Activated CD4-positive, alpha-beta memory T cell treated with anti-CD3 and anti-CD28 coated beads, Interleukin-2, amount 10 ng/mL, durations not matched to agents 7 days and 5 days (primary cell): ENCODE measurements around the gene TSPAN8. TPM values are rescaled to one million over a fixed set of nuclear protein-coding genes. Genes with fewer than 3 reads are reported as not detected.
"Not testable (repeated sequence)": the region's sequence is repeated elsewhere in the genome, so short reads cannot be mapped to it uniquely, and the experiment has no call there.

Experiments
- CTCF ChIA-PET: fragments of 350-600 bp; sonication (Branson Sonifier 250); formaldehyde crosslinking; loops from one replicate; lab custom pipeline; 2021; ENCODE audit warnings: antibody characterized with exemption, inconsistent platforms; lab: Charles Lee
- POLR2A ChIA-PET: fragments of 350-600 bp; sonication (Branson Sonifier 250); formaldehyde crosslinking; loops from one replicate; lab custom pipeline; 2021; ENCODE audit warnings: antibody characterized with exemption; lab: Charles Lee
- DNase-seq: peaks from one replicate; pipeline ENCODE4 v3.0.0-alpha.2; 2020
- H3K27ac Mint-ChIP-seq: one replicate; pipeline ENCODE4 v1.8.0; 2021; ENCODE audit warnings: mild to moderate bottlenecking, mixed read lengths
- H3K27me3 Mint-ChIP-seq: one replicate; pipeline ENCODE4 v1.8.0; 2021; ENCODE audit warnings: mixed read lengths
- H3K36me3 Mint-ChIP-seq: one replicate; pipeline ENCODE4 v1.8.0; 2021; ENCODE audit warnings: low read depth, mixed read lengths
- H3K4me1 Mint-ChIP-seq: one replicate; pipeline ENCODE4 v1.8.0; 2021; ENCODE audit warnings: mixed read lengths
- H3K4me3 Mint-ChIP-seq: one replicate; pipeline ENCODE4 v1.8.0; 2021; ENCODE audit warnings: mild to moderate bottlenecking, mixed read lengths
- H3K9me3 Mint-ChIP-seq: one replicate; pipeline ENCODE4 v1.8.0; 2021; ENCODE audit warnings: mixed read lengths
- total RNA-seq, 2 experiments: library from RNA; stranded (reverse); gene quantifications; one replicate each; pipeline ENCODE4 v1.2.3, GENCODE V29; 2021

Gene TSPAN8
- total RNA-seq, 2 experiments from 2014 or later = not detected

DNA sequence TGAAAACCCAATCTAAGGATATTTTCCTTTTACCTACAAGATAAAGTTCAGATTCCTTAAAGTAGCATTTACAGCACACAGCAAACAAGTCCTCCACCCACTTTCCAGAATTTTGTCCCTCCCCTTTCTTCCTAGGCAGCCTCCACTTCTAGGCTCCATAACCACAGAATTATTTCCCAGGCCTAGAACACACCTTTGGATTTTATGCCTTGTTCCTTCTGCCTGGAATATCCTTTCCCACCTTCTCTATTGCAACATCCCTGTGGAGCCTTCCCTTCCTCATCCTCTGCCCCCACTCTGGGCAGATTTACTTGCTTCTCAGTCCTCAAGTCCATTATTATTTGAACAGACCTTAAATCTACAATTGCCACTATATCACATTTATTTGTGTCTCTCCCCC, 2.1 kb upstream of the TSPAN8 start:
- no peaks in the 10 kb centered on the region for H3K27me3 Mint-ChIP-seq
- peaks cover 2% of the 10 kb centered on the region for H3K9me3 Mint-ChIP-seq
- CTCF ChIA-PET = no interaction called here
- H3K4me1 Mint-ChIP-seq = no peaks in the 10 kb centered on the region
- H3K36me3 Mint-ChIP-seq = no peaks in the 10 kb centered on the region
- POLR2A ChIA-PET = no interaction called here
- H3K4me3 Mint-ChIP-seq = no peak overlapping the region
- H3K27ac Mint-ChIP-seq = no peak overlapping the region
- no peak for DNase-seq

DNA sequence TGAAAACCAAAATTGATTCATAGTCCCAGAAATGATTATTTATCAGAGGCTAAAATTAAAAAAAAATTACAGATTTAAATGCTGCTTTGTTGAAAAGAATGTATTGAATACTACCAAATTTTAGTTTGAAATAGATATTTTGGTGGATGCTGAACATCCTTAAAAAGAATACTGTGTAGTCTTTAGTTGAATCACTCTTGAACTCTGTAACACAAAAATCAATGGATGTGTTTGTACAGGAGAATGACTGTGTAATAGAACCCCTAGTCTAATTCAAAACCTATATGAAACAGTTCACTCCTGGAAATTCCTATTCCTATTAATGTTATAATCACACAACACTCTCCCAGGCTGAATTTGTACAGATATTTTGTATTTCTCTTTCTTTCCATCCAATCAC, 1.5 kb upstream of the TSPAN8 start:
- H3K9me3 Mint-ChIP-seq = peaks cover 2% of the 10 kb centered on the region
- H3K4me3 Mint-ChIP-seq = no peak overlapping the region
- CTCF ChIA-PET = no interaction called here
- H3K27me3 Mint-ChIP-seq = no peaks in the 10 kb centered on the region
- H3K4me1 Mint-ChIP-seq = no peaks in the 10 kb centered on the region
- H3K27ac Mint-ChIP-seq = no peak overlapping the region
- POLR2A ChIA-PET = no interaction called here
- no peaks in the 10 kb centered on the region for H3K36me3 Mint-ChIP-seq
- no peak for DNase-seq

DNA sequence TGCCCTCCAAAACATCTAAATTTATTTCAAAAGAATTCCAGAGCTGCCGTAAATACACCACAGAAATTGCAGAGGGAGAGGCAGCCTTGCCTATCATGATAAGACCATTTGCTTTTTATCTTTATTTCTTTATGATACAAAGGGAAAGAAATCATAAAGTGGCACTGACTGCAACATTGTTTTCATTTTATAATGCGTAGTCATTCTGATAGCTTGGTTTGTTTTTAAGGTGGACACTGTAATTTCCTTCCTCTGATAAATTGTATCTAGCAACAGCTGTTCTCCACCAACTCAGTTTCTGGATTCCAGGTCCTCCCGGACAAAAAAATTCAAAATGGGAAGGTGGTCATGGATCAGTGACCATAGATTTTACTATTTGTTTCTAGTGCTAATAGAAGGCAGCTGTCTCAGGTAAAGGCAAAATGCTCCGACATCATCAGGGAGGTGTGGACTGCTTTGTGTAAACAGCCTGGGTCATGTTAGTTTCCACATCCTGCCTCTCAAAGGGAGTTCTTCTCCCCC, 623 bp upstream of the TSPAN8 start:
- DNase-seq = no peak
- Mint-ChIP-seq H3K4me1 (no peaks in the 10 kb centered on the region), H3K27me3 (no peaks in the 10 kb centered on the region), H3K36me3 (no peaks in the 10 kb centered on the region), H3K4me3 (no peak overlapping the region), H3K9me3 (peaks cover under 1% of the 10 kb centered on the region), H3K27ac (no peak overlapping the region)
- POLR2A ChIA-PET = no interaction called here
- CTCF ChIA-PET = no interaction called here

DNA sequence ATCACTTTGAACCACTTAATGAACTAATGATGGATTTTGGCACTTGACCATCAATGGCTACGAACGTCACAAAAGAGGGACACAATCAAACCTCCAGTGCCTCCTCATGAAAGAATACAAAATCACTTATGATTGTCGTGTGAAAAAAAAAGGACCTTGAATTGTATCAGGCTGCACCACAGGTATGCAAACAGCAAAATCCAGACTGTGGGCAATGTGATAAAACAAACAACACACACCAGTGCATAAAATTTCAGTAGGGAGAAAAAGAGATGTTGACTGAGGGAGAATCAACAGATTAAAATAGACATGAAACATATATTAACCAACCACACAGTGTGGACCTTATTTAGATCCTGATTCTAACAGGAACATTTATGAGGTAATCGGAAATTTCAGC, 2.6 kb downstream of the TSPAN8 start:
- no peak overlapping the region for H3K4me3 Mint-ChIP-seq
- H3K36me3 Mint-ChIP-seq = no peaks in the 10 kb centered on the region
- no peaks in the 10 kb centered on the region for H3K4me1 Mint-ChIP-seq
- DNase-seq = no peak
- no peaks in the 10 kb centered on the region for H3K27me3 Mint-ChIP-seq
- POLR2A ChIA-PET = no interaction called here
- no peaks in the 10 kb centered on the region for H3K9me3 Mint-ChIP-seq
- CTCF ChIA-PET = no interaction called here
- no peak overlapping the region for H3K27ac Mint-ChIP-seq

DNA sequence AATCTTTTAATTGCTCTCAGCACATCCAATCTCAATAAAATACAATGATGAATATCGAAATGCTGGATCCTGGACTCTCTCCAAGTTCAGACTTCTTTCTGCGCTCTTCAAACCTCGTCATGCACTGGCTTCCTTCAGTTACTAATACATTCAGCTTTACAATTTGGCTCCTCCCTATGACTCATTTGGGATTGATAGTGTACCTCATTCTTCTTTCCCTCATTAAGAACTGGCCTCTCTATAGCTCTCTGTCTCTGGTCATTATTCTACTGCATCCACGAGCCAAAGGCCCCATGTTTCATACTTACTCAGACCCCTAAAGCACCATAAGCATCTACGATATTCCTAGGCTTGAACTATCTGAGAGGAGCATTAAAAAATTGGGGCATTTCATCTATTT, 4.9 kb downstream of the TSPAN8 start:
- H3K4me1 Mint-ChIP-seq = no peaks in the 10 kb centered on the region
- H3K9me3 Mint-ChIP-seq = no peaks in the 10 kb centered on the region
- H3K36me3 Mint-ChIP-seq = no peaks in the 10 kb centered on the region
- no peak for DNase-seq
- no peak overlapping the region for H3K4me3 Mint-ChIP-seq
- POLR2A ChIA-PET = no interaction called here
- H3K27me3 Mint-ChIP-seq = no peaks in the 10 kb centered on the region
- CTCF ChIA-PET = no interaction called here
- no peak overlapping the region for H3K27ac Mint-ChIP-seq

DNA sequence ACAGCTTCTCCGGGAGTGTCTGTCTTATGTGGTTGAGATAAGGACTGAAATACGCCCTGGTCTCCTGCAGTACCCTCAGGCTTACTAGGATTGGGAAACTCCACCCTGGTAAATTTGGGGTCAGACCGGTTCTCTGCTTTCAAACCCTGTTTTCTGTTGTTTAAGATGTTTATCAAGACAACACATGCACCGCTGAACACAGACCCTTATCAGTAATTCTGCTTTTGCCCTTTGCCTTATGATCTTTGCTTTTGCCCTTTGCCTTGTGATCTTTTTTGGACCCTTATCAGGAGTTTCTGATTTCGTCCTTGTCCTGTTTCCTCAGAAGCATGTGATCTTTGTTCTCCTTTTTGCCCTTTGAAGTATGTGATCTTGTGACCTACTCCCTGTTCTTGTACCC, 7.8 kb downstream of the TSPAN8 start:
- H3K4me3 Mint-ChIP-seq, H3K36me3 Mint-ChIP-seq, H3K27me3 Mint-ChIP-seq, H3K27ac Mint-ChIP-seq, H3K9me3 Mint-ChIP-seq, CTCF ChIA-PET, POLR2A ChIA-PET, H3K4me1 Mint-ChIP-seq, DNase-seq: not testable (repeated sequence)

DNA sequence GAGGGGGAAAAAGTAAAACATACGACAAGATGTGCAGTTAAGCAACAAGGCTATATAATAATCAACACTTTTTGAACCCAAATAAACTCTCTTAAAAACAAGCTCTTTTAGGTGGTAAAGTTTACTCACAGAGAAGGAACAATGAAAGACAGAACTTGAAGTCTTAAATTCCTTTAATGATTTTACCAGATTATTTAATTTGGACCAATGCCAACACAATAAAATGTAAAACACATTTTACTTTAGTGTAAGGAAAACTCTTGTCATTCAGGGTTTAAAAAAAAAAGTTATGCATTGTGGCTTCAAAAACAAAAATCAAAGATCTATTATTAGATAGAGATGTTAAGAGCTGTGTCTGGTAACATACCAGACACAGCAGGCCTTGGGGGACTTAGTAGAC, 13.1 kb downstream of the TSPAN8 start:
- CTCF ChIA-PET = no interaction called here
- POLR2A ChIA-PET = no interaction called here
- Mint-ChIP-seq H3K27me3 (no peaks in the 10 kb centered on the region), H3K4me1 (no peaks in the 10 kb centered on the region), H3K27ac (no peak overlapping the region), H3K36me3 (no peaks in the 10 kb centered on the region), H3K9me3 (no peaks in the 10 kb centered on the region), H3K4me3 (no peak overlapping the region)
- DNase-seq = no peak

DNA sequence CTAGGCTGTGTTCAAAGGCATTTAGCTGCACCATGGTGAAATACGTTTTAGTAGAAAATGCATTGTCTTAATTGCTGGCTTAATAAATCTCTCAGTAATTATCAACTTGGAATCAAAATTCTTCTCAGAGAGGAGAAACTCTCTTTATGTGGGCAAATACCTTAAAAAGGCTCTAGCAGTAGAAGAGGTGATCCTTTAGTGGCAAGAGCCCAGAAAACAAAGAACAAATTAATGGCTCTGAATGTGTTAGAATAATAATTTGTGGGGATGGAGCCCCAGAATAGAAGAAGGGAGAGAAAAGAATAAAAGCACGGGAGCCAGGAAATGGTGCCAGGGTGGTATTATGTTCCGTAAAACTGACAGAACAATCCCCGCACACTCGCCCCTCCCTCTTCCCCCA, 14.8 kb downstream of the TSPAN8 start:
- Mint-ChIP-seq H3K27ac (no peak overlapping the region), H3K27me3 (no peaks in the 10 kb centered on the region), H3K36me3 (no peaks in the 10 kb centered on the region), H3K4me3 (no peak overlapping the region), H3K9me3 (no peaks in the 10 kb centered on the region), H3K4me1 (no peaks in the 10 kb centered on the region)
- POLR2A ChIA-PET = no interaction called here
- DNase-seq = no peak
- CTCF ChIA-PET = no interaction called here

DNA sequence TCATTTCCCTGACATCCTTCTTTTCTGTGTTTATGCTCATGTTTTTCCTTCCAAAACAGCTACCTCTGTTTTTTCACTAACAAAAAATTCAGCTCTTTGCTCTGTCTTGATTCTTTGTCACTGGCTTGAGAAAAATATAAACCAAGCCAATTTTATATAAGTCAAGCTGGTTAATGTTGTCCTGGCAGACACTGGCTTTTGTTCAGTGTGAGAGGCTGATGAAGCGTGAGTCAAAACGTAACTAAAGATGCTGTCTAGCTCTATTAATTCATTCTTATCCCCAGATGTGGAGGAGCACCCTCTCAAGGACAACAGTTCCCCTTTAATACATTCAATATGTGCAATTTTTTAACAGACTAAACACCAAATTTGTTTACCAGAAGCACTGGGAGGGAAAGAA, 15.8 kb downstream of the TSPAN8 start:
- POLR2A ChIA-PET = no interaction called here
- CTCF ChIA-PET = no interaction called here
- H3K9me3 Mint-ChIP-seq = no peaks in the 10 kb centered on the region

DNA sequence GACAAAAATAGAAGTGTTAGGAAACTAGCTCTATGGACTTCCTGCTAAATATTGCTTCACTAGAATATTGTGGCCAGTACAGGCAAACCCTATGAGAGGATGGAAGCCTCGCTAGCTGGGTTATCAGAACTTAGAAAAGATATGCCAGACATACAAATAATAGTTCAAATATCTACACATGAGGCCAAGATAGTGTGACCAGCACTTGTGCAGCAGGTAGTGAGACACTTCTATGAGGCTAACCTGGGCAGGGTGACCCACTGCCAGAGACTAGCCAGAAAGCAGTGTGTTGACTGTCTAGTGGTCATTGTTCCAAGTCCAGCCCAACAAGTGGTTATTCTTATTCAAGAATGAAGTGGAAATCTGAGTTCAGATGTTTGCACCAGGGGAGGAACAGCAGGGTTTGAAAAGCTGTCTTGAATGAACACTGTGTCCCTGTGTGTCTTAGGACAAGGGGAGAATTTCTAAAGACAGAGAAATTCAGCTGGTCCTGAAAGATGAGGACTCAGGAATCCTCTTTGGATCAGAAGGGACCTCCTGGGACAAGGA, 16.3 kb downstream of the TSPAN8 start:
- no peaks in the 10 kb centered on the region for H3K9me3 Mint-ChIP-seq

More for the DNA sequence above, 15.8 kb downstream of the TSPAN8 start:
- Mint-ChIP-seq H3K4me3 (no peak overlapping the region), H3K36me3 (no peaks in the 10 kb centered on the region), H3K27me3 (no peaks in the 10 kb centered on the region), H3K27ac (no peak overlapping the region), H3K4me1 (no peaks in the 10 kb centered on the region)
- DNase-seq = no peak

DNA sequence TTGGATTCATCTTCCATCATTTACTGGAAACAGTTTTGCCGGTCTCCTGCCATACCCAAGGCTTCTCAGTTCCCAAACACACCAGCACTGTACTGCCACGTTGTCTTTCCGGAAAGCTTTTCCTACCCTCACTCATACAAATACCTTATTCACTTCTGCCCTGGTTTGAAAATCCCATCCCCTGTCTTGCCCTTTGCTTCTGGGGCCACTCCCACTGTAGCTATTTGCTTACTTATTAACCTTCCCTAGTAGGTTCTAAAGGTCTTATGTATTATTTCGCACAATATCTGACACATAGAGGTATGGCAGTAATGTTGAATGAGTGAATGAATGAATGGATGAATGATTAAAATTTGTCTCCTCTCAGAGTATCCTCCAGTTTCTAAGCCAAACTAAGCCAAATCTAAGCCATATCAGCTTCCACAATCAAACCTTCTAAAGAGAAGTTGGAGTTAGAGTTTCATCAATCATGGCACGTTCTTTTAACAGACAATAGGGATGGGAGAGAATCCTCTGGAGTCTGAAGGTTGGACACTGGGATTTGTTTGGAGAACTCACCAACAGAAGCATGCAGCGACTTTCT, 18.6 kb downstream of the TSPAN8 start:
- no peaks in the 10 kb centered on the region for H3K27me3 Mint-ChIP-seq
- POLR2A ChIA-PET = no interaction called here
- DNase-seq = no peak
- no peaks in the 10 kb centered on the region for H3K36me3 Mint-ChIP-seq
- no peak overlapping the region for H3K27ac Mint-ChIP-seq
- CTCF ChIA-PET = no interaction called here
- no peaks in the 10 kb centered on the region for H3K9me3 Mint-ChIP-seq
- no peaks in the 10 kb centered on the region for H3K4me1 Mint-ChIP-seq
- no peak overlapping the region for H3K4me3 Mint-ChIP-seq

More for the DNA sequence above, 16.3 kb downstream of the TSPAN8 start:
- Mint-ChIP-seq H3K27me3 (no peaks in the 10 kb centered on the region), H3K4me3 (no peak overlapping the region), H3K27ac (no peak overlapping the region), H3K36me3 (no peaks in the 10 kb centered on the region), H3K4me1 (no peaks in the 10 kb centered on the region)
- CTCF ChIA-PET = no interaction called here
- POLR2A ChIA-PET = no interaction called here
- no peak for DNase-seq

DNA sequence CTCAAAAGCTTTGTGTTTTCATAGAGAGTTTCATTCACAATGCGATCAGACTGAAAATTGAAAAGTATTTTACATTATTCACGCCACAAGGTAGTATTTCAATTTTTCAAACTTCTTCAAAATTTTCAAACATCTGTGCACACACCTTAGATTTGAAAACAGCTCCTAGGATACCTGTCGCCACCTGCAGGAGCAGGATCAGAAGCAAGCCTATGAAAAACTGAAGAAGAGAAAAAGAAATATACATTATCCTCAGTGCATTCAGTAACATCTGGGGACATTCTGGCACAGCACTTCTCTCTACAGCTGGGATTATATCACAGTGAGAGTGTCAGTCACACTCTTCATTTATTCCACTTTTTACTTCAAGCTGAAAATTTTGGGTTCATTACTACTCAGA, 19.8 kb downstream of the TSPAN8 start:
- H3K9me3 Mint-ChIP-seq = no peaks in the 10 kb centered on the region
- no peak overlapping the region for H3K27ac Mint-ChIP-seq
- H3K4me1 Mint-ChIP-seq = no peaks in the 10 kb centered on the region
- CTCF ChIA-PET = no interaction called here
- no peak for DNase-seq
- no peak overlapping the region for H3K4me3 Mint-ChIP-seq
- no peaks in the 10 kb centered on the region for H3K36me3 Mint-ChIP-seq
- H3K27me3 Mint-ChIP-seq = no peaks in the 10 kb centered on the region
- POLR2A ChIA-PET = no interaction called here

DNA sequence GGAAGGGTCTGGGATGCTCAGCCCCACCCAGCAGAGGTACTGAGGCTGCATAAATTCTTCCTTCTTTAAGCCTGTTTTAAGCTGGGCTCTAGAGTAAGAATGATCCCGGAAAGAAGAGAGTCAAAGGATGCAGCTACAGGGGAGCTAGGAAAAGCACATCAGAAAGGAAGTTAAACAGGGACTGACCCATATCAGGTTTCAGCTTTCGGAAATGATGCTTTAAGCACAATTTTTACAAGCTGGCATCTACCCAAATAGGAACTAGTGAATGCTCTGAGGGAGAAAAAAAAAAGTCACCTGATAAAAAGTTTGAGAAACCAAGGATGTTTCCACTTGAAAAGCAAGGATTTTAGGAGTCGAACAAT, 22.0 kb downstream of the TSPAN8 start:
- no peaks in the 10 kb centered on the region for H3K36me3 Mint-ChIP-seq
- H3K27ac Mint-ChIP-seq = no peak overlapping the region
- H3K4me1 Mint-ChIP-seq = no peaks in the 10 kb centered on the region
- ChIA-PET POLR2A (no interaction called here), CTCF (no interaction called here)
- H3K27me3 Mint-ChIP-seq = no peaks in the 10 kb centered on the region
- no peak for DNase-seq
- H3K4me3 Mint-ChIP-seq = no peak overlapping the region
- H3K9me3 Mint-ChIP-seq = no peaks in the 10 kb centered on the region

DNA sequence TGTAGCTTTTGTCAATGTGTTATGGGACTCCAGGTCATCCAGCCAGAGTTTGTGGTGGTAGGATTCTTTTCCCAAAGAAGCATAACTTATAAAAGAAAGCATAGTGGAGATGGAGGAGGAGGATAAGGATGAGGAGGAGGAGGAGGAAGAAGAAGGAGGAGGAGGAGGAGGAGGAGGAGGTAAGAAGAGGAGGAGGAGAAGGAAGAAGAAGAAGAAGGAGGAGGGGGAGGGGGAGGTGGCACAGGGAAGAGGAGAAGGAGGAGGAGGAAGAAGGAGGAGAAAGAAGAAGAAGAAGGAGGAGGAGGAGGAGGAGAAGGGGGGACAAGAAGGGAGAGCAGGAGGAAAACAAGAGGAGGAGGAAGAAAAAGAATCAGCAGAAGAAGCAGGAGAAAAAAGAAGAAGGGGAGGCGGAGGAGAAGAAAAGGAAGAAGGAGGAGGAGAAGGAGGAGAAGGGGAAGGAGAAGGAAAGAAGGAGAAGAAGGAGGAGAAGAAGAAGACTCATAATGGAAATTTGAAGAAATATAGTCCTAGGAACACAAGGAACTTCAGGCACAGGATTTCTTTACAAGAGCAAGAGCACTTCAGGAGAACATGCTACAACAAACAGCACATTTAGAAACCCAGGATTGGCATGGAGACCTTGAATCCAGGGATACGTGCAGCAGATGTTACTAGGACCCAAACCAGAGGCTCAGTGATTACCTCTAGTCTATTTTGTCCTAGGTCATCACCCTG, 22.6 kb downstream of the TSPAN8 start:
- Mint-ChIP-seq H3K36me3 (no peaks in the 10 kb centered on the region), H3K27me3 (no peaks in the 10 kb centered on the region), H3K4me1 (no peaks in the 10 kb centered on the region), H3K9me3 (no peaks in the 10 kb centered on the region), H3K27ac (no peak overlapping the region), H3K4me3 (no peak overlapping the region)
- POLR2A ChIA-PET = no interaction called here
- CTCF ChIA-PET = no interaction called here
- DNase-seq = no peak
